Pulmonary artery endothelial cell (primary cell): ENCODE measurements around the gene RASGRF1. TPM values are rescaled to one million over a fixed set of nuclear protein-coding genes. Genes with fewer than 3 reads are reported as not detected.

Experiments
- DNase-seq: peaks from one replicate; pipeline ENCODE4 v3.0.0-alpha.2; 2011; ENCODE audit warnings: low read depth, low spot score
- total RNA-seq: library from RNA; depleted of rRNA; stranded (reverse); fragments of >200 nt; gene quantifications from 2 replicates; pipeline ENCODE4 v1.2.3, GENCODE V29; 2014

RASGRF1 gene
- total RNA-seq, 1 donor from 2014 or later, result not detected

DNA sequence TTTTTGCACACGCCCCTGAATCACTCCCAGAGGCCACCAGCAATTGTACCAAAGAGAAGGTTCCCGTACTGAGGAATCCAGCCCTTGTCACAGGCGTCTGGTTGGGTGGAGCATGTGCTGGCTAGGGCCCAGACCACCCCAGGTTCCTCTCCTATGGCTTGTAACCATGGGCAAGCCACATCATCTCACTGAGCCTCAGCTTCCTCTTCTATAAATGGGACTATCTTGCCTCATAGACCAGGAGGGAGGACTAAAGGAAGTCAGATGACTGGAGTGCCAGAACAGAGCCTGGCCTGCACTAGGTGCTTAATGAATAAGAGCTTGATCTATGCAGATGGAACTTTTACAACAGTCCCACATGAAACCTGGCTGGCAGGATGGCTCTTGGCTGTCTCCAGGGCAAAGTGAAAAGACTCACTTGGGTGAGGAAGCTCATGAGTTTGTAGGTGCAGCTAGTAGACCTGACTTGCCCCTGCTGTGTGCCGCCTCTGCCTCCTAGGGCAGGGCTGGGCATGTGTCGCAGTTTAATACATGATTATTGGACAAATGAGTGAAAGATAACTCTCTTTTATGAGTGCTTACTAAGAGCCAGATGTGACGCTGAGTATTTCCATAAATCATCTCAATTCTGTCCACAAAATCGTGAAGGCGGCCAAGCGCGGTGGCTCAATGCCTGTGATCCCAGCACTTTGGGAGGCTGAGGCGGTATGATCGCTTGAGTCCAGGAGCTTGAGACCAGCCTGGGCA, 175.1 kb downstream of the RASGRF1 start:
- DNase-seq, result no peak

DNA sequence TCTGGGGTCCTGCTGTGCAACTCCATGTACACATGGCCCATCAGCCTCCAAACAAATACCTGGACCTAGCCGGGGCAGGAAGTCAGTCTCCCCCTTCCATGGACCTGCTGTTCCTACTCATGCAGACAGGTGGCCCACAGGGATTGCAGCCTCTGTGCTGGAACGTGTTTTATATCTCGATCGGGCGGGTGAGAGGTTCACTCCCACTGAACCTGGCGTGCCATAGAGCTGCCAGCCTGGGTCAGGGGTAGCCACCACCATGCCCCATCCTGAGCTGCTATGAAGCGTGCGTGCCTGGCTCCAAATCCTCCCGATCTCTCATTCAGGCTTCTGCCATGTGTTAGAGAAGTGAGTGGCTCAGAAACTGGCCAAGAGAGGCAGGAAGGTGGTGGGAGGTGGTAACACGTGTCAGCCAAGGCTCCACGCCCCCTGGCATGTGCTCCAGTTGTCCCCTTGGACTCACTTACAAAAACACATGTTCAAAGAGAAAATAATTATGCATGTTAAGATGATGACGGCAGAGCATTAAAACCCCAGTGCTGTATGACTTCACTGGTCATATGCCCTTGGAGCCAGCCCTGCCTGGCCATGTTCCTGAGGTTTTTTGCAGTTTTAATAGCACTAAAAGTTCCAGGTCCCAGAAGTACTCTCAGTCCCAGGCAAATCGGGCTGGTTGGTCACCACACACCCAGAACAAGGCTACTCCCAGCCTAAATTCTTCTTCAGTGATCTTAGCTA, 176.4 kb downstream of the RASGRF1 start:
- no peak for DNase-seq

DNA sequence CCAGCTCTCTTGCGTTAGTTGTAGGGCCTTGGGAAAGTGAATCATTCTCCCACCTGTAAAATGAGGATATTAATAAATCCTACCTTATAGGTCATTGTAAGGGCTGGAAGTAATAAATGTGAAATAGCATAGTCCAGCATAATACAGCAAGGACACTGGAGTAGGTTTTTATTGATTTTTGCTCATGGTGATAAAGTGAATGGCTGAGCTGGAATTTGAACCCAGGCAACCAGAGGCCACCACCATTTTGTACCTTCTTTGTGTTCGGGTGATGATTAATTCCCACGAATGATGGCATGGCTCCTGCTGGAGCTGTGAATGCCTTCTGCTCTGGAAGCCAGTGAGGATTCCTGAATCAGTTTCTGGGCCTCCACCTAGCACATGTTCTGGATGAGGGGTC, 177.6 kb downstream of the RASGRF1 start:
- no peak for DNase-seq

GRCh38 chr15:78912316-78912715, 178.3 kb downstream of the RASGRF1 start:
- DNase-seq, result no peak

DNA sequence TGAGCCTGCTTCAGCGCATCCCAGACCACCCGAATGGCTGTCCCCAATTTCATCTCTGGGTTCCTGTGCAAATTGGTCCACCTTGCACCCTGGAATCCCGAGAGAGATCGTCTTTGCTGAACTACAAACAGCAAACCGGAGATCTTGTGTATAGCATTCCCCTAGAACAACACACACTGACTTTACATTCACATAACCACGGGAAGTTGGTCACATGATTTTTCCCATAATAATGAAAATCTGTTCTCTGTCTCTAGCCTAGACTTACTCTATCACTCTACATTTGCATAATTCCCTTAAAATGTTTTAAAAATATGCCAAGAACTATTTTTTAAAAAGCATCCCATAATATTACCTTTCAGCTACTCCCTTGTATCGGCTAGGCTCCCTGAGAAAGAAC, 180.3 kb downstream of the RASGRF1 start:
- no peak for DNase-seq

Other genes with a start within 250 kb of the RASGRF1 start
- gene MORF4L1, start 217.9 kb downstream of the RASGRF1 start, total RNA-seq, result 343 and 401 TPM in 2 replicates
- 0.79 and 14.1 TPM in 2 replicates for gene CTSH, start 145.7 kb downstream of the RASGRF1 start, total RNA-seq
- gene ANKRD34C, start 191.9 kb upstream of the RASGRF1 start, total RNA-seq, result not detected in 2 replicates
- 134 and 221 TPM in 2 replicates for gene TMED3, start 220.3 kb upstream of the RASGRF1 start, total RNA-seq